ENCODE data around the gene THAP2.
"Not testable (repeated sequence)": the region's sequence is repeated elsewhere in the genome, so short reads cannot be mapped to it uniquely, and the experiment has no call there.

DNA sequence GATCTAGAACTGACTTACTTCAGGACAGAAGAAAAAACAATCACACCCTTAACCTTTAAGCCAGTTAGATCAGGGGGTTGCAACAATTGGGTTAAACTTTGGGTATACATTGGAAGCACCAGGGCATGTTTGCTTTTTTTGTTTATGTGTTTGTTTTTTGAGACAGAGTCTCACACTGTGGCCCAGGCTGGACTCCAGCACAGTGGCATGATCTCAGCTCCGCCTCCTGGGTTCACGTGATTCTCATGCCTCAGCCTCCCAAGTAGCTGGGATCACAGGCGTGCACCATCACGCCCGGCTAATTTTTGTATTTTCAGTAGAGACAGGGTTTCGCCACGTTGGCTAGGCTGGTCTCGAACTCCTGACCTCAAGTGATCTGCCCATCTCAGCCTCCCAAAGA is 38.1 kb downstream of the THAP2 start:
- TF ChIP-seq CTCF, POLR2A, POLR2AphosphoS5 (IDR thresholded peaks at IDR 0.05): not testable (repeated sequence)
